Upper lobe of right lung (tissue), 1 donor: Measurements from ENCODE around the gene MOB2. TPM values are rescaled to one million over a fixed set of nuclear protein-coding genes. Genes with fewer than 3 reads are reported as not detected.

Source experiments
- ATAC-seq: fragments of 200-7000 bp; cut with Tn5 transposase; one replicate; pipeline ENCODE4 v1.9.1; 2020; ENCODE audit warnings: mild to moderate bottlenecking, moderate library complexity
- DNase-seq: peaks from one replicate; pipeline ENCODE4 v3.0.0-alpha.2; 2020
- H3K27ac ChIP-seq: fragments of 200-600 bp; one replicate; pipeline ENCODE4 v1.8.0; 2022
- H3K27me3 ChIP-seq: fragments of 200-600 bp; one replicate; pipeline ENCODE4 v1.8.0; 2022; ENCODE audit warnings: mild to moderate bottlenecking
- H3K36me3 ChIP-seq: fragments of 200-600 bp; one replicate; pipeline ENCODE4 v1.8.0; 2022
- H3K4me1 ChIP-seq: fragments of 200-600 bp; one replicate; pipeline ENCODE4 v1.8.0; 2022
- H3K4me3 ChIP-seq: fragments of 200-600 bp; one replicate; pipeline ENCODE4 v1.8.0; 2022; ENCODE audit warnings: mild to moderate bottlenecking
- H3K9me3 ChIP-seq: fragments of 200-600 bp; one replicate; pipeline ENCODE4 v1.8.0; 2022
- intact Hi-C: fragments of 100-400 bp; cut with DNase I; formaldehyde crosslinking; loops from one replicate; pipeline ENCODE4 v1.11.0; 2022
- total RNA-seq: library from RNA; stranded (reverse); fragmentation: NEBNext Ultra II Directional; extraction: Animal tissue kit (Norgen Biotek cat#: 25700); gene quantifications from one replicate; pipeline ENCODE4 v1.2.1, GENCODE V29; 2021
- TF ChIP-seq, protein P1 (sequence below): fragments of 200-600 bp; IDR thresholded peaks from one replicate; pipeline ENCODE4 v1.8.0; 2022; ENCODE audit warnings: antibody characterized with exemption
- donor health status: DM: no; HTN: yes; CAD: no; lungs with severe emphysema.

The MOB2 gene
- total RNA-seq, 1 donor from 2014 or later, result 58.9 TPM

DNA sequence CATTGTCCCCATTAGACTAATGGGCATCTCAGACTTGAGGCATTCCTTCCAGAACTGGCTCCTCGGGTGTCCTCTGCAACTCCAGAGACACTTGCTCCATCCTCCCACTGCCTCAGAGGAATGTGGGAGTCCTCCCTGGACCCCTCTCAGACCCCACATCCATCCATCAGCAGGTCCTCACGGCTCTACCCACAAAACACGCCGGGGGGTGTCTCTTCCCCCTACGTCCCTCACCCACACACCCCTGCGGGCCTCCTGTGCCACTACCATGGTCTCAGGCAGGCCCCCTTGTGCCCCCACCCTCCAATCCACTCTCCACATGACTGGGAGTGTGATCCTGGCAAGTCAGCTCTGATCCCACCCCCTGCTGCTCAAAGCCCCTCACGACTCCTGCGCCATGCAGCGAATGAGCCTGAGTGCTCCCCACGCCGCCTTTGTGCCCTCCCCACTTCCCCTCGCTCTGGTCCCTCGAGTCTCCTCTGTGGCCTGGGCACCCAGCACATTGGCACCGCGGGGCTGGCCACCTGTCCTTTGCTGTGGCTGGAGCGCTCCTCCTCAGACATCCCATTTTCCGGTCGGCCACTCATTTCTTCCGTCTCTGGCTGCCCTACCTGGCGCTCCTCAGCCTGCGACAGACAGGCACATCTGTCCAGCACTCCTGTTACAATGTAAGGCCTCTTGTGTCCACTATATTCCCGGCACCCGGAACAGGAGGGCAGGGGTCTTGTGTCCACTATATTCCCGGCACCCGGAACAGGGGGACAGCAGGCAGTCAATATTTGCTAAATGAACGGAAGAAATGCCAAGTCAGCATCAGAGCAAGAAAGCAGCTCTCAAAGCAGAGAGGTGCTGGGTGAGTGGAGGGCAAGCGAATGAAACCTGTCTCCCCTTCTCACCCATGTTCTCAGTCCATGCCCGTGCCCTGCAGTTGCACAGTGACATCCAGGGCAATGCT is 14.2 kb upstream of the MOB2 start:
- Histone ChIP-seq H3K4me3 (no peak overlapping the region), H3K27ac (no peak overlapping the region), H3K4me1 (peaks cover 23% of the 10 kb centered on the region), H3K27me3 (no peaks in the 10 kb centered on the region), H3K9me3 (no peaks in the 10 kb centered on the region), H3K36me3 (no peaks in the 10 kb centered on the region)
- TF ChIP-seq, protein P1, sequence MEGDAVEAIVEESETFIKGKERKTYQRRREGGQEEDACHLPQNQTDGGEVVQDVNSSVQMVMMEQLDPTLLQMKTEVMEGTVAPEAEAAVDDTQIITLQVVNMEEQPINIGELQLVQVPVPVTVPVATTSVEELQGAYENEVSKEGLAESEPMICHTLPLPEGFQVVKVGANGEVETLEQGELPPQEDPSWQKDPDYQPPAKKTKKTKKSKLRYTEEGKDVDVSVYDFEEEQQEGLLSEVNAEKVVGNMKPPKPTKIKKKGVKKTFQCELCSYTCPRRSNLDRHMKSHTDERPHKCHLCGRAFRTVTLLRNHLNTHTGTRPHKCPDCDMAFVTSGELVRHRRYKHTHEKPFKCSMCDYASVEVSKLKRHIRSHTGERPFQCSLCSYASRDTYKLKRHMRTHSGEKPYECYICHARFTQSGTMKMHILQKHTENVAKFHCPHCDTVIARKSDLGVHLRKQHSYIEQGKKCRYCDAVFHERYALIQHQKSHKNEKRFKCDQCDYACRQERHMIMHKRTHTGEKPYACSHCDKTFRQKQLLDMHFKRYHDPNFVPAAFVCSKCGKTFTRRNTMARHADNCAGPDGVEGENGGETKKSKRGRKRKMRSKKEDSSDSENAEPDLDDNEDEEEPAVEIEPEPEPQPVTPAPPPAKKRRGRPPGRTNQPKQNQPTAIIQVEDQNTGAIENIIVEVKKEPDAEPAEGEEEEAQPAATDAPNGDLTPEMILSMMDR, result no peak
- no peak for ATAC-seq
- peak; percentile 48 for DNase-seq
- intact Hi-C loops, result loop anchor here (10.0 kb wide), 1 partner anchor 296 kb away; no protein-coding TSS in a partner anchor

DNA sequence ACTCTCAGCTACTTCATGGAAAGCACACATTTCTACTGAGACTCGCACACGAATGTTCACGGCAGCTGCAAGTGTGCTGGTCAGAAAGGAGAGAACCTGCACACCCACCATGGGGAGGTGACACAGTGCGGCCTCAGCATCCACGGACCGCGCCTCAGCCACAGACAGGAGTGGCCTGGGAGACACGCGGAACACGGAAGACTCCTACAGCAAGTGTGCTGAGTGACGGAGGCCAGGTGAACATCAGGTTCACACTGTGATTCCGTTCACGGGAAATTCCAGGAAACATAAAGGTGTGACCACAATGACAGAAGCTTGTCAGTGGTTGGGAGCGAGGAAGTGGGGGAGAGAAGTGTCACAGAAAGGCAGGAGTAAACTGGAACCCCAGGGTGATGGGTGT is 13.3 kb upstream of the MOB2 start:
- H3K27me3 ChIP-seq, result no peaks in the 10 kb centered on the region
- TF ChIP-seq, protein P1, result no peak
- no peaks in the 10 kb centered on the region for H3K36me3 ChIP-seq
- H3K9me3 ChIP-seq, result no peaks in the 10 kb centered on the region
- ATAC-seq (no peak), DNase-seq (peak; percentile 53)
- H3K4me1 ChIP-seq, result peaks cover 23% of the 10 kb centered on the region
- H3K4me3 ChIP-seq, result no peak overlapping the region
- no peak overlapping the region for H3K27ac ChIP-seq
- intact Hi-C loops, result loop anchor here (10.0 kb wide), 1 partner anchor 295 kb away; no protein-coding TSS in a partner anchor

- peak; percentile 64 for DNase-seq
Measured at GRCh38 chr11:1499261-1499890, 12.8 kb upstream of the MOB2 start.

GRCh38 chr11:1498262-1498661 is 11.7 kb upstream of the MOB2 start:
- Histone ChIP-seq H3K4me1 (peaks cover 18% of the 10 kb centered on the region), H3K27me3 (no peaks in the 10 kb centered on the region), H3K4me3 (no peak overlapping the region), H3K36me3 (no peaks in the 10 kb centered on the region), H3K27ac (no peak overlapping the region), H3K9me3 (no peaks in the 10 kb centered on the region)
- TF ChIP-seq, protein P1, result no peak
- intact Hi-C loops, result no loop called here
- DNase-seq, result peak; percentile 35
- no peak for ATAC-seq

More at GRCh38 chr11:1499261-1499890, 12.8 kb upstream of the MOB2 start:
- TF ChIP-seq, protein P1, result no peak
- Histone ChIP-seq H3K36me3 (no peaks in the 10 kb centered on the region), H3K27me3 (no peaks in the 10 kb centered on the region), H3K27ac (no peak overlapping the region), H3K4me1 (peaks cover 21% of the 10 kb centered on the region), H3K9me3 (no peaks in the 10 kb centered on the region), H3K4me3 (no peak overlapping the region)
- intact Hi-C loops, result no loop called here
- no peak for ATAC-seq

DNA sequence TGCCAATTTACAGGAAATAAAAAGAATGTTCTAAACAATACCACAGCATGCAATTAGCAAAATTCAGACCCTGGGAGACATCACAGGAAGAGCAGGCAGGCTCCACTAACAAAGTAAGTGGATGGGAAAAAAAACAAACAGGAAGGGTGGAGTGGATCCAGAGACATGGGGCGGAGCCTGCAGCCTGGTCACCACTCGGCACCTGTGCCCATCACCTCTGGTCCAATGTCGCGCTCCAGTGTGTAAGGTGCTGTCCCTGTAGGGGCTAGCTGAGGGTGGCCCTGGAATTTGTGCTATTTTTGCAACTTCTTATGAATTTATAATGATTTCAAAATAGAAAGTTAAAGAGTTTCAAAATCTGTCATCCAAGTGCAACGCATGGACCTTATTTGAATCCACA is 11.0 kb upstream of the MOB2 start:
- H3K27ac ChIP-seq, result no peak overlapping the region
- ATAC-seq (no peak), DNase-seq (no peak)
- H3K27me3 ChIP-seq, result no peaks in the 10 kb centered on the region
- H3K36me3 ChIP-seq, result no peaks in the 10 kb centered on the region
- H3K9me3 ChIP-seq, result no peaks in the 10 kb centered on the region
- H3K4me1 ChIP-seq, result peaks cover 15% of the 10 kb centered on the region
- TF ChIP-seq, protein P1, result no peak
- intact Hi-C loops, result no loop called here
- H3K4me3 ChIP-seq, result no peak overlapping the region
